Left lung (tissue), 10 donors: ENCODE results near the gene VSIG8. TPM values are rescaled to one million over a fixed set of nuclear protein-coding genes. Genes with fewer than 3 reads are reported as not detected.

Source experiments
- ATAC-seq: fragments of 200-7000 bp; cut with Tn5 transposase; one replicate; pipeline ENCODE4 v1.9.1; 2020; ENCODE audit warnings: moderate library complexity
- DNase-seq, 4 donors: peaks; one replicate each; pipeline ENCODE4 v3.0.0-alpha.2; 2013 to 2020
- H3K27ac ChIP-seq, 2 donors: fragments of 200-600 bp; sonication (generic) in 1 of 2; one replicate each; pipeline versions ENCODE4 v1.5.0 to v1.8.0; 2020 to 2021
- H3K27me3 ChIP-seq, 2 donors: fragments of 200-600 bp; sonication (generic) in 1 of 2; one replicate each; pipeline versions ENCODE4 v1.5.0 to v1.8.0; 2020 to 2021
- H3K36me3 ChIP-seq, 2 donors: fragments of 200-600 bp; sonication (generic) in 1 of 2; one replicate each; pipeline versions ENCODE4 v1.5.0 to v1.8.0; 2020 to 2021
- H3K4me1 ChIP-seq, 2 donors: fragments of 200-600 bp; one replicate each; pipeline ENCODE4 v1.8.0; 2021
- H3K4me3 ChIP-seq, 2 donors: fragments of 200-600 bp; sonication (generic) in 1 of 2; one replicate each; pipeline versions ENCODE4 v1.5.0 to v1.8.0; 2020 to 2021; ENCODE audit warnings: mild to moderate bottlenecking in 1 of 2
- H3K9me3 ChIP-seq, 2 donors: fragments of 200-600 bp; sonication (generic) in 1 of 2; one replicate each; pipeline versions ENCODE4 v1.5.0 to v1.8.0; 2020 to 2021
- intact Hi-C, 2 donors: fragments of 100-400 bp; cut with DNase I; formaldehyde crosslinking; loops; one replicate each; pipeline versions ENCODE4 v1.11.2 to v1.14.2; 2022
- polyA plus RNA-seq, 6 donors: library from polyadenylated mRNA; unstranded; fragments of 120-200 nt; gene quantifications; one replicate each; pipeline ENCODE4 v1.2.1, GENCODE V29; 2013; ENCODE audit not compliant: insufficient read length in 6 of 6
- total RNA-seq, 2 donors: library from RNA; stranded (reverse); fragmentation: NEBNext Ultra II Directional; extraction: Animal tissue kit (Norgen Biotek cat#: 25700); gene quantifications; one replicate each; pipeline ENCODE4 v1.2.1, GENCODE V29; 2021
- TF ChIP-seq, protein P1 (sequence below), 2 donors: fragments of 200-600 bp; sonication (generic) in 1 of 2; IDR thresholded peaks; one replicate each; pipeline versions ENCODE4 v1.5.0 to v1.8.0; 2021; ENCODE audit warnings: antibody characterized with exemption in 2 of 2
- donor health status: DM: no; HTN: yes; CAD: no.
- donor health status: DM: no; HTN: no; CAD: no.

Gene VSIG8
- total and polyA plus RNA-seq, 8 donors, result 0.10 to 0.14 TPM; not detected in 6

DNA sequence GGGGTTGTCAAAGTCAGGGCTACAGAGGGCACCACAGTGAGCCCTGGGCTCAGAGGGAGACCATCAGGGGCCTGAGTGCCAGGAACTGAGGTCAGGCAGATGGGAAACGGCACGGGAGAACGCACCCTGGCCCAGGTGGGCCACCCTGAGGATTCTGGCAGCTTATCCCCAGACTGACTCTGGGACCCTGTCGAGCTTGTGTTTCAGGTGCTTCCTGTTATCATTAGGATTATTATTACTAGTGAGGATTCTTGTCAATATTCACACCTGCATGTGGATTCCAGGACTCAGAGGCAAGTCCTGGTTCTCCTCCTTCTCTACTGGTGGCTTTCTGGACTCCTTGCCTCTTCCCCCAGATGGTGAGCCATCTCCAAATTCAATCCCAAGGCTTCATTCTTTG is 15.2 kb downstream of the VSIG8 start:
- Histone ChIP-seq H3K27ac (no peak overlapping the region), H3K36me3 (no peaks in the 10 kb centered on the region), H3K4me1 (peaks cover 0 to 22% of the 10 kb centered on the region in 2 donors), H3K27me3 (no peaks in the 10 kb centered on the region), H3K9me3 (no peaks in the 10 kb centered on the region), H3K4me3 (no peak overlapping the region)
- TF ChIP-seq, protein P1, sequence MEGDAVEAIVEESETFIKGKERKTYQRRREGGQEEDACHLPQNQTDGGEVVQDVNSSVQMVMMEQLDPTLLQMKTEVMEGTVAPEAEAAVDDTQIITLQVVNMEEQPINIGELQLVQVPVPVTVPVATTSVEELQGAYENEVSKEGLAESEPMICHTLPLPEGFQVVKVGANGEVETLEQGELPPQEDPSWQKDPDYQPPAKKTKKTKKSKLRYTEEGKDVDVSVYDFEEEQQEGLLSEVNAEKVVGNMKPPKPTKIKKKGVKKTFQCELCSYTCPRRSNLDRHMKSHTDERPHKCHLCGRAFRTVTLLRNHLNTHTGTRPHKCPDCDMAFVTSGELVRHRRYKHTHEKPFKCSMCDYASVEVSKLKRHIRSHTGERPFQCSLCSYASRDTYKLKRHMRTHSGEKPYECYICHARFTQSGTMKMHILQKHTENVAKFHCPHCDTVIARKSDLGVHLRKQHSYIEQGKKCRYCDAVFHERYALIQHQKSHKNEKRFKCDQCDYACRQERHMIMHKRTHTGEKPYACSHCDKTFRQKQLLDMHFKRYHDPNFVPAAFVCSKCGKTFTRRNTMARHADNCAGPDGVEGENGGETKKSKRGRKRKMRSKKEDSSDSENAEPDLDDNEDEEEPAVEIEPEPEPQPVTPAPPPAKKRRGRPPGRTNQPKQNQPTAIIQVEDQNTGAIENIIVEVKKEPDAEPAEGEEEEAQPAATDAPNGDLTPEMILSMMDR (IDR thresholded peaks at IDR 0.05), result no peak
- intact Hi-C loops, result no loop called here
- ATAC-seq (no peak), DNase-seq (no peak)

GRCh38 chr1:159845751-159846629 is 16.5 kb downstream of the VSIG8 start:
- H3K36me3 ChIP-seq, result no peaks in the 10 kb centered on the region
- TF ChIP-seq, protein P1 (IDR thresholded peaks at IDR 0.05), result no peak
- ATAC-seq (no peak), DNase-seq (no peak)
- no peaks in the 10 kb centered on the region for H3K9me3 ChIP-seq
- H3K27me3 ChIP-seq, result no peaks in the 10 kb centered on the region
- H3K4me1 ChIP-seq, result peaks cover 0 to 22% of the 10 kb centered on the region in 2 donors
- H3K4me3 ChIP-seq, result no peak overlapping the region
- H3K27ac ChIP-seq, result no peak overlapping the region
- intact Hi-C loops, result no loop called here

GRCh38 chr1:159843459-159843858 is 19.0 kb downstream of the VSIG8 start:
- Histone ChIP-seq H3K4me3 (no peak overlapping the region), H3K9me3 (no peaks in the 10 kb centered on the region), H3K27me3 (no peaks in the 10 kb centered on the region), H3K4me1 (peaks cover 0 to 7% of the 10 kb centered on the region in 2 donors), H3K27ac (no peak overlapping the region), H3K36me3 (no peaks in the 10 kb centered on the region)
- TF ChIP-seq, protein P1 (IDR thresholded peaks at IDR 0.05), result no peak
- no peak for ATAC-seq
- intact Hi-C loops, result no loop called here
- no peak for DNase-seq

DNA sequence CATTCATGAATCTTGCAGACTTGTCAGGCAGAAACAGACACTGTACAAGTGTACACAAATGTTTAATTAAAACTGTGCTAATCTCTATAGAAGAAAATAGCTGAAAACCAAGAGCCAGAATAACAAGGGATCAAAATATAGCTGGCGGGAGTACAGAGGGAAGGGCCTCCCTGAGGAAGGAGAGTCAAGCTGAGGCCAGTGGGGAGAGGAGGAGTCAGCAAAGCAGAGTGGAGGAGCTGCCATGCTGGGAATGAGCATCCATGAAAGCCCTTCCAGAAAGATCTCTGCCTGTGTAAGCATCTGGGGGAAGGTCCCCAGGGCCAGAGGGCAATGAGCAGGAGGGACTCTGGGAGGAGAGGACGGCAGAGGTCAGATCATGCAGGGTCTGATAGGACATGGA is 20.7 kb downstream of the VSIG8 start:
- TF ChIP-seq, protein P1 (IDR thresholded peaks at IDR 0.05), result no peak
- ATAC-seq, result no peak
- Histone ChIP-seq H3K27me3 (no peaks in the 10 kb centered on the region), H3K4me1 (no peaks in the 10 kb centered on the region), H3K27ac (no peak overlapping the region), H3K9me3 (no peaks in the 10 kb centered on the region), H3K36me3 (peaks cover 0 to 8% of the 10 kb centered on the region in 2 donors), H3K4me3 (no peak overlapping the region)
- DNase-seq, result no peak
- intact Hi-C loops, result no loop called here

GRCh38 chr1:159839116-159839849 is 23.2 kb downstream of the VSIG8 start:
- ATAC-seq, result no peak
- no peak for DNase-seq
- Histone ChIP-seq H3K4me3 (no peak overlapping the region), H3K27me3 (no peaks in the 10 kb centered on the region), H3K27ac (no peak overlapping the region), H3K4me1 (no peaks in the 10 kb centered on the region), H3K36me3 (peaks cover 0 to 30% of the 10 kb centered on the region in 2 donors), H3K9me3 (no peaks in the 10 kb centered on the region)
- TF ChIP-seq, protein P1 (IDR thresholded peaks at IDR 0.05), result no peak
- intact Hi-C loops, result no loop called here
